ENCODE results near the gene BTBD9.

BTBD9 gene

DNA sequence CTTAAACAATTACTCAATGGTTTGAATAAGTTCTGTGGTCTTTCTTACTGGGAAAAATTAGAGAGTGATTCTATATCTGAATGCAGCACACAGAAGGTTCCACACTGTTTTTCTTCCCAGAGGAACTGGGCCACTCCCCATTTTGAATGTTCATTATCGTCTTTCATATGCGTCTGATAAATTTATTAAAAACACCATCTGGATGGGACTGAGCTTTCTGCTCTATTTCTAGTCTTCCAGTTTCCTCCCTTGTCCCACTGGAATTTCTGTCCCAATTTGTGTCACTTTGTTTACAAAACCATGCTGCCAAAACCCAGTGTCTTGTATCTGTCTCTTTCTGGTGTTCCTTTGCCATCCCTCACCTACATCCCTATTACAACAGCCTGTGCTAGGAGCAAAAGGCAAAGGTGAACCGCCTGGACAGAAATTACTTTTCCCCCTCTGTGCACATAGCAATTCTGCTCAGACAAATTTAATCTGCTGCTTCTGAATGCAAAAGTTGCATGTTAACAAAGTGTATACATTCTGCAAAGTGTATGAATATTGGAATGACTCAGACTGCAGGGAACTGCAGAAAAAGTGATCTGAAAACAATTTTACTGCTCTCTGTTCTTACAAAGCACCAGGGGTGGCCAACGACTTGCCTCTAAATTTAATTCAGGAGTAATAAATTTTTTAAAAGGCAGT lies 333.6 kb downstream of the BTBD9 start:
- no peak for DNase-seq (ENCODE audit: low read depth in 2 of 3, low spot score in 2 of 3)

DNA sequence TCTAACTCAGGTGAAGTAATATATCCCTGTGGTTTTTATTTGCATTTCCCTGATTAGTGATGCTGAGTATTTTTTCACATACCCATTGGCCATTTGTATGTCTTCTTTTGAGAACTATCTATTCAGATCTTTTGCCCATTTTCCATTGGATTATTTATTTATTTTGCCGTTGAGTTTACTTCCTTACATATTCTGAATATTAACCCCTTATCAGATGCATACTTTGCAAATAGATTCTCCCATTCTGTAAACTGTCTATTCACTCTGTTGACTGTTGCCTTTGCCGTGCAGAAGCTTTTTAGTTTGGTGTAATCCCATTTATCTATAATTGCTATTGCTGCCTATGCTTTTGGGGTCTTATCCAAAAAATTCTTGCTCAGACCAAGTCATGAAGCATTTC lies 336.9 kb downstream of the BTBD9 start:
- no peak for DNase-seq (ENCODE audit: low read depth in 2 of 3, low spot score in 2 of 3)

DNA sequence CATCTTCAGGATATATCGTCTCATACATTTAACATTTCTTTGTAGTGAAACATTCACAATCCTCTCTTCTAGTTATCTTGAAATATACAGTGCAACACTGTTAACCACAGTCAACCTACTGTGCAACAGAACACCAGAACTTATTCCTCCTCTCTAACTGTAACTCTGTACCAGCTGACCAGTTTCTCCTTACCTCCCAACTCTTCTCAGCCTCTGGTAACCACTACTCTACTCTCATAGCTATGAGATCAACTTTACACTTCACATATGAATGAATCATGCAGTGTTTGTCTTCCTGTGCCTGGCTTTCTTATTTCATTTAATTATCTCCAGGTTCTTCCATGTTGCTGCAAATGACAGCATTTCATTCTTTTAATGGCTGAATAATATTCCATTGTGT lies 337.6 kb downstream of the BTBD9 start:
- no peak for DNase-seq (ENCODE audit: low read depth in 2 of 3, low spot score in 2 of 3)

DNA sequence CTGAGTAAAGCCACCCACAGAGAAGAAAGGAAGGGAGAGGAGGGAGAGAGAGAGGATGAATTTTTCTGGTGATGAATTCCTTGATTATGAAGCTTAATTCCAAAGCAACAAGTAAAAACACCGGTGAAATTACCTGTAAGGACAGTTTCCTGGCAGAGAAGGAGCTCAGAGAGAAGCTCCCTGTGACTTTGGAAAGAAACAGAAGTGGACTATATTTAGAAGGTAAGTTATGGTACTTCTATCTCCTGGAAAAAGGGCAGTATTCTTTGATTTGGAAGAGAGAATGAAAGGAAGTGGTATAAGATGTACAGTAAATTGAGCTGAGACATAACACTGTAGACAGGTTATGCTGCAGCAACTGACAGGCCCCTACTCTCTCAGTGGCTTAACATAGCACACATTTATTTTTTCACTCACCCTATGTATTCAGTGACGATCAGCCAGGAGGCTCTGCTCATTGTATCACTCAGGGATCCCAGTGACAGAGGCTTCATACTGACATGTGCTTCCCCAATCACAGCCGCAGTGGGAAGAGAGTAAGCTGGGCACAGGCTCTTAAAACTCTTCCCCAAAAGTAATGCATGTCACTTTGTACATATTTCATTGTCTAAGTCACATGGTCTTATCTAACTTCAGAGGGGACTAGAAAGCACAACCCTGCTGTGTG lies 349.5 kb downstream of the BTBD9 start:
- no peak for DNase-seq (ENCODE audit: low read depth in 2 of 3, low spot score in 2 of 3)

DNA sequence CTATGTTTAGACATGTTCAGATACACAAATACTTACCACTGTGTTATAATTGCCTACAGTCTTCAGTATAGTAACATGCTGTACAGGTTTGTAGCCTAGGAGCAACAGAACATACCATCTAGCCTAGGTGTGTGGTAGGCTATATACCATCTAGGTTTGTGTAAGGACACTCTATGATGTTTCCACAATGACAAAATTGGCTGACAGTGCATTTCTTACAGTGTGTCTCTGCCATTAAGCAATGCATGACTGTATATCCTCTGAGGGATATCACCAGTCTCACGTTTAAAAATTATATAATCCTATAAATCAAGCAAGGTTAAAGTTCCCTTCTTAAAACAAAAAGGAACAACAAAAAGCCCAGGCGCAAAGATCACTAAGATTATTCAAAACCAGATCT lies 352.2 kb downstream of the BTBD9 start:
- DNase-seq (ENCODE audit: low read depth in 2 of 3, low spot score in 2 of 3), result no peak

DNA sequence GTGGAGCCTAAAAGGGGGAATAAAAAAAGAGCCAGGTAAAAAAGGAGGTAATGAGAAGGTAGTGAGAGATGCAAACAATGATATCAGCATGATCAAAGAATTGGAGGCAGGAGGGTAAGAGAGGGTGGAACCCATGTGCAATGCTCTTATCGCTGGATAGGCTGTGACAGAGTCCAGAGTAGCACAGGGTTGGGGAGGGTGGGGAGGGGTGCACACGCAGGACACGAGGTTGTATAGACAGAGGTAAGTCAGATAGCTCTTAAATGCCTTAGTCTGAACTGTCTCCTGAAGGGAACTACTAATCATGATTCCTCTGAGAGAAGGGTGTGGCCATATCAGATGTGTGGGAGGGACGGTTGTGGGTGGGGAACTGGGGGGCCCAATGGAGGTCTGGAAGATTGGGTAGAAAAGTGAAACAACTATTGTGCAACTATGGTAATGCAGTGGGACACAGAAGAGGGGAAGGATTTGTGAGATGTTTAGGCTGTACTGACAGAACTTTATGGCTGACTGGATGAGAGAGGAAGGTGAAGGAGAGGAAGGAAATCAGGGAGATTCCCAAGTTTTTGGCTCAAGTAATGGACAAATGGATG lies 354.8 kb downstream of the BTBD9 start:
- no peak for DNase-seq (ENCODE audit: low read depth in 2 of 3, low spot score in 2 of 3)

DNA sequence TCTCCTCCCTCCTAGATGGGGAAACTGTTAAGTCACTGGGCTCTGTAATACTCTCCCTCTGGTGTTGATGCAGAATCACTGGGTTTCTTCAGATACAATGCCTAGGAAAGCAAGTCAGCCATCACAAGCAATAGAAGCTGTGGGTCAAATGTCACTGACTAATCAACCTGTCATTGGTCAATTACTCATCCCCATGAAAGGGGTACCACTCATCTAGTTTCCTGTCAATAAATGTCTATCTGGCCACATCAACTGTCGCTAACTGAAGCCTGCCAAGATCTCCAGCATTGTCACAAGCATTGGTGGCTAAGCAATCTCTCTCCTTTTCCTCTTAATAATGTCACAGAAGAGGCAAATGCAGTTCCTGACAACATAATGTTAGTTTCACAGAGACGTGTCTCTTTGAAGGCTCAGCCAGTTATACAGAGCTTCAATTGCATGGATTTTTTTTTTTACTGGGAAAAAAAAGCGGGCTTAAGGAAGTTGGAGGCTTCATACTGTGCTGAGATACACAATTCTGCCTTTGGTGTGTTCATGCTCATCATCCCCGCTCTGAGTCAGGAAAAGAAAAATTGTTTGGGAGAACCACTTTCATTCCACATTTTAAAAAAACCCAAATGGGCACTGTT lies 355.9 kb downstream of the BTBD9 start:
- no peak for DNase-seq (ENCODE audit: low read depth in 2 of 3, low spot score in 2 of 3)

DNA sequence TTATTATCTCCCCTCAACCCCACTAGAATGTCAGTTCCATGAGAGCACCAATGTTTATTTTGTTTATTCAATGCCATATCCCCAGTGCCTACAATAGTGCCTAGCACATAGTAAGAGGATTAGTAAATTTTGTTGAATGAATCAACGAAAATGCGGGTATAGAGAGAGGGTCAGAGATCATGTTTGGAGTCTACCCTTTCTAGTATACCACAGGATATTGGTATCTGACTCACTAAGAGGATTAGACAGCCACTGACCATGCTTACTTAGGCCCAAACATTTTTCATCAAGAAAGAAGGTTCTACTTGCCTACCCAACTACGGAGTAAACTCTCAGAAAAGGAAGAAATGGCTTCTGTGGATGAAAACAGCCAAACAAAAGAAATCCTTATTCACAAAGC lies 356.8 kb downstream of the BTBD9 start:
- no peak for DNase-seq (ENCODE audit: low read depth in 2 of 3, low spot score in 2 of 3)

DNA sequence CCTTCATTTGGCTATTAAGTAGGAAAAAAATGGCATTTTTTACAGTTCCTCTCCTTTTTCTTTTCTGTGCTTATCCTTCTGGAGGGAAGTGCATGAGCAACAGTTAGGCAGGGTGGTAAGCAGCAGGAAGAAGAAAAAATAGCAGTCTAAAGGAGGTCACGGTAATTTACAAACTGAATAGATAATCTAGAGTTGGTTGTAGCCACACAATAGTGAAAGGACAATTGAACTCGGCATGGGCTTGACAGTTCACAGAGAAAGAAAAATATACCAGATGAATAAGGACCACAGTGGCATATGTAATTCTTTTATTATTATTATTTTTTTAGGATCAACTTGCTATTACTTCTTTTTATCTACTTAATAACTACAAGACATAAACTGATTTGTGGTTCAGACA lies 358.6 kb downstream of the BTBD9 start:
- no peak for DNase-seq (ENCODE audit: low read depth in 2 of 3, low spot score in 2 of 3)

DNA sequence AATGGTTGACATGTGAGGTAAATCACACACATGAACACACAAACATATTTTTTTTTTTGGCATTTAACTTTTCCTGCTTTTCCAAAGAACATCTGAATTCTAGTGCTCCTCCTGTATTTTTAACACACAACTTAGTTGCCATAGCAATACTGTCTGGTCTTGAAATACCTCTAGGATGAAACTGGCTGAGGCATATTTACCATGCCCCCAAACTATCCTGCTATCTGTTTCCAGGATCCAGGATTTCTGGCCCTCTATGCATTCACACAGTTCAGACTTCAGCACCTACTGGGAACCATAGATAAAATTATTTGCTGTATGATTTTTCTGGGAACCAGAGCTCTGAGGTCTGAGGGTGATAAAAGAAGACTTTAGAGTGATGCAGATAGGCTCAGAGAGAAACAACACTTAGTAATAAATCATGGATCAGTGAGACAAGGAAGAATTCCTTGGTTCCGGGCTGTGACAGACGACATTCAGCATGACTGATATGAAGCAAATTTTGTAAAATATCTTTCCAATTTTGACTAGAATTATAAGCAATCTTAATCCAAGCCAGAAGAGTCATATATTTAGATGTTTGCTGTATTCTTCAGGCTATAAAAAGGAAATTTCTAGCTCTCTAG lies 359.7 kb downstream of the BTBD9 start:
- no peak for DNase-seq (ENCODE audit: low read depth in 2 of 3, low spot score in 2 of 3)

DNA sequence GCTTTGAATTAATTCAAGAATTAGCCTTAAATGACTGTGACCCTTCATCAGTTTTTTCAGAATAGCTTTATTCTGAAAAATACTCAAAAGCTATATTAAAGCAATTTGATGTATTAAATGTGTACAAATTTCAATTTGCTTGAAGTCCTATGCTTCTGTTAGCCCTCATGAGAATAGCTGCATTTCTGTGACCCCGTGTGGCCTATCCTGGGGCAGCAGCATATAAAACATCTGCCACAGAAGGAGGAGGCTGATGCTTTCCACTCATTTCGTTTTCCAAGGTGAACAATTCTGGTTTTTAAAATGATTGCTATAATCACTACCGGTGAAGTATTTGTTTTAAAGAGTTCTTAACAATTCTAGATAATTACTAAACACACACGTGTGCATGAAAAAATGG lies 360.3 kb downstream of the BTBD9 start:
- DNase-seq (ENCODE audit: low read depth in 2 of 3, low spot score in 2 of 3), result no peak

DNA sequence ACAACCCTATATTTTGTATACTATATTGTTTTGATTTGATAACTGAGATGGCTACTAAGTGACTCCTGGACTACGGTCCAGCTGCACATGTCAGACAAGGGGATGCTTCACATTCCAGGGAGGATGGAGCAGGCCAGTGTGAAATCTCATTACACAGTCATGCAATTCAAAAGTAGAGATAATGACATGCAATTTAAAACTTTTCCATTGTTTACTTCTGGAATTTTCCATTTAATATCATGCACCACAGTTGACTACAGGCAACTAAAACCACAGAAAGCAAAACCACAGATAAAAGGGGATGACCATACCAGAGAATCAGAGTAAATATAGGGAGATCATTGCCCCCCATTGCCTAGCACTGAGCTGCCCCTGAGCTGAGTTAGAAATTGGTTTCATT lies 366.4 kb downstream of the BTBD9 start:
- no peak for DNase-seq (ENCODE audit: low read depth in 2 of 3, low spot score in 2 of 3)

DNA sequence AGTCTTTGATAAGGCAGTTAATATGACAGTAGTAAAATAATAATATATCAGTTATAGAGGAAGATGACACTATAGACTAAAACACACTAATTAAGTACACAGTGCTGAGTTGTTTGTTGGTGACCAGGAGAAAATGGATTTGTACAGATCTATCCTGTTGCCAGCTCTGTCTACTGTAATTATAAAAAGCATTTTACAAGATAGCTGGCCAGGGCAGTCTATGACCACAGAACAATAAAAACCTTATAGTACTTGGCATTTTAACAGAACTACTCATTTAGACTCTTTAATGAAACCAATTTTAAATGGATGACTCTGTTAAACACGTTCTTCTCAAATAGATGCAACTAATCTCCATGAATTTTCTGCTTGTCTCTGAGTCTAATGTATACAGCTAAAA lies 367.5 kb downstream of the BTBD9 start:
- DNase-seq (ENCODE audit: low read depth in 2 of 3, low spot score in 2 of 3), result no peak

DNA sequence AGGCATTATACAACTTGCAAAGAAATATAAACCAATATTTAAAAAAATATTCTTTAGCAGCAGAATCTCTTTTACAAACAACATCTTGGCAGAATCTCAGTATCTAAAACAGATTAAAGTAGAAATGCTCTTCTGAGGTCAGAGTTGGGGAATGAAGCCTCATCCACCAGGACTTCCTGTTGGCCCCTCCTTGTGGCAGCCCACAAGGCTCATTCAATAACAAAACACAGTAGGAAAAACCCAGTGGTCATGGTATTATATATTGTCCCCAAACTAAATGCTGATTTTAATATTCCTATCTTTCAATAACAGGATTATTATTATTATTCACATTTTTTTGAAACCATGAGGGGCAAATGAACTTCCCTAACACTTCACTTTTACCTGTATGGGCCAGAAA lies 368.6 kb downstream of the BTBD9 start:
- no peak for DNase-seq (ENCODE audit: low read depth in 2 of 3, low spot score in 2 of 3)

DNA sequence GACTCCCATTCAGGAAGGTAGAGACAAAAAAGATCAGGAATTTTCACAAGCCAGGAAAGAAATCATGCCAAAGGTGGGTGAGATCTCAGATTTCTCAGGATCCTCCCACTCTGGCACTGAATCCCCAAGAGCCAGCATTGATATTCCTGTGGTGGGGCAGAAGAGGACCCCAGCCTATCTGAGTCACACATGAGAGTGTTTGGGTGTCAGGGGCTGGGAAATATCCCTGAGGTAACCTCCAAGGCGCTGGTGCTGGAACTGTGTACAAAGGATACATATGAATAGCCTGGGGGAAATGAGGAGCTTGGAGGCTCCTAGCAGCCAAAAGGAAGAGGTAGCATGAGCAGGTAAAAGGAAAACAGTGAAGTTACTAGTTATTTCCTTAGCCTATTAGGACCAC lies 369.4 kb downstream of the BTBD9 start:
- DNase-seq (ENCODE audit: low read depth in 2 of 3, low spot score in 2 of 3), result no peak

DNA sequence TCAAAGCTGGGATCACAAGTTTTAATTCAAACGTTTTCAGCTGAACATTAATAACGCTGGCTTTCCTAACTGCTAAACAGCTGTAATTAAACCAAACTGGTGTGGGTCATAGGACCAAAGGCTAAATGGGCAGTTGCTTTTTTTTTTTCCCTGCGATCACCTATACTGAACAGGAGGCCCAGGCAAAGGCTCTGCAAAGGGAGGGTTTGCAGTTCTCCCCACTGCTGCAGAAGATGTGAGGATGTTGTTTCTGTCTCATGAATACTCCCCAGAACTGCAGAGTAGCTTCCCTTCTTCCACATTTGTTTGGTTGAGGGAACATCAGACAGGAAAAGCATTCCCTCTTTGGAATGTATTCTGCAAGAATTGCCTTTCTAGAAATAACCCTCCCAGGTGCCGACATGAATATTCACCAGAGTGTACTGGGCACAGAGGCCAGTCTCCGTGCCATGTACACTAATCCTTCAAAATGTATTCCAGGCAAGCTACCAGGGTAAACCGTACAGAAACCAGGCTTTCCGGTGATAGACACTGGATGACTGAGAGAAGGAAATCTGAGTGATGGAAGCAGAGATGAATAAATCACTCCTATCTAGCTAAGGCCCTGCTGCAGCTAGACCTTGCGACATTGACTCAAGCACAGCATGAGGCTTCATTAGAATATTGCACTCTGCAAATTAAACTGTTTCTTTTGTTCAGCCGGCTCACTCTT lies 370.1 kb downstream of the BTBD9 start:
- no peak for DNase-seq (ENCODE audit: low read depth in 2 of 3, low spot score in 2 of 3)

DNA sequence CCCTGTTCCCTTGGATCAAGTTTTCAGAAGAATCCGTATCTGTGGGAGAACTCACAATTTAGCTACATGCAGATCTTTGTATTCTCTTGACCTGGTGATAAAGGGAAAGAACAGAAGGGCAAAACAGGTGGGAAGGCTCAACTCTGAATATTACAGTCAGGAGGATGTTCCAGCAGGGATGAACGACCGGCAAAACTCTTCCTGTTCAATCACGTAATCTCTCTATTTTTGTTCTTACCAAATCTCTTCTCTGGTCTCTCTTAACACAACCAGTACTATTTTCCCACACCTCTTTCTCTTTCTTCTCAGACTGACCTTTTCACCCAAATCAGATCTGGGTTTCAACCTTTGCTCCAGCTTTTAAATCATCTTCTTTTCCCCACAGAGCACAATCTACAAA lies 371.4 kb downstream of the BTBD9 start:
- DNase-seq (ENCODE audit: low read depth in 2 of 3, low spot score in 2 of 3), result no peak

DNA sequence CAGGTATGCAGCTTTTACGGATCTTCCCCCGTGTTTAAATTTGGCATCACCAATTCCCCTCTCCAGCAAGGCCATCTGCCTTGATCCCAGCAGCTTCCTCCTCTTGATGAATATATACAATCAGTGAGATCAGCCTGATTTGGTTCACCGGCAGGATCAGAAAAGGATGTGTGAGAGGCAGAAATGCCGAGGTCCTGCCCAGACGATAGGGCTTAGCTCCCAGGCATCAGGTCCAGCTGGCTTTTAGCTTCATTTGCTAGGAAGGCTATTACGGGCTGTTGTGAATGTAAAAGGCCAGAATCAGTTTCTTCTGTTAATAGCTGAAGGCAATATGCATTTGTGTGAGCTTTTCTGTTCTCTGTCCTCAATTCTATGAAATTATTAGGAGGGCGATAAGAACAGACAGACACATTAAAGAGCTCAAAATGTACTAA lies 372.8 kb downstream of the BTBD9 start:
- DNase-seq (ENCODE audit: low read depth in 2 of 3, low spot score in 2 of 3), result no peak

DNA sequence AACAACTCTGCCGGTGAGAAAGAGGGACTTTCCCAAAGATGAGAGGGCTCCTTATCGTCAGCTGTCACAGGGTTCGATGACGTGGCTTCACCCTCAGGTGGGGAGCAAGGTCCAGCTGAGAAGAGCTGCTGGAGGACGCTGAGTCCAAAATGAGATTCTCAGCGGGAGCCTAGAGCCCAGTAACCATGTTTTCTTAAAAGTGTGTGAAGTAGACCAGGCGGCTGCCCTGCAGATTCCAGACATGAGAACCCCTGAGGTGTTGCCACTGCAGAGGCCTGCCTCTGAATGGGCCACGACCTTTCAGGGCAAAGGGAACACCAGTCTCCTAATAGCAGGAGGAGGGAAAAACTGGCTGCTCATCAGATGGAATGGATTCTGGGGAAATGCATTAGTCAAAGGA lies 375.1 kb downstream of the BTBD9 start:
- no peak for DNase-seq (ENCODE audit: low read depth in 2 of 3, low spot score in 2 of 3)

DNA sequence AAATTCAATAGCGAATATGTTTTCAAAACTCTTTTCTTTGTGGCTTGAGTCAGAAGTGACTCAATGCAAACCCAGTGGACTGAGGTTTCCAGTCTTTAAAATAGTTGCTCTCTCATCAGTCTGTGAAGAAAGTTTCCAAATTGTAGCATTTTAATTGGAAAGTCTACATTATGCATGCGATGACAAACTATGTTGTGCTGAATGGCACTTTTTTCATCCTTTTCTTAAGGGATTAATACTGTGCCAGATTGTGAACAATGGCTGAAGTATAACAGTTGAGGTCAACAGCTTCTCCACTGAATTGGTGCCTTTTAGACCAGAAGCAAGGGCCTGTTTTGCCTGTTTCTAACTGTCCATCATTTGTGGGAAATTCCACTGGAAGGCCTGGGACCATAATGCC lies 377.1 kb downstream of the BTBD9 start:
- DNase-seq (ENCODE audit: low read depth in 2 of 3, low spot score in 2 of 3), result no peak

DNA sequence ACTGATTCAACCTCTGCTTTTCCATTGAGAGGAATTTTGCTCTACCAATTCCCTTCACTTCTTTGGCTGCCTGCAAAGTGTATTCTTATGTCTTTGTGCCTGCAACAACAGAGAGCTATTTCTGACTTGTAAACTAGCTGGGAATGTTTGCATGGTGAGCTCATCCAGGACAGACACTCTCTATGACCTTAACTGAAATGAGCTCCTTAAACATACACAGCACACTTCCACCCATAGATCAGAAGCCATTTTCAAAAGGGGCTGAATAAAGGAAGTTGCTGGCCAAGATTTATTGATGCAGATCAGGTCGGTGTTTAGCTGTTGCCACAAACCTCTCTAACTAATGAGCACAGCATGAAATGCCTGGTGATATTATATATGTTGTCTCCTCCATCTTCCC lies 377.7 kb downstream of the BTBD9 start:
- DNase-seq (ENCODE audit: low read depth in 2 of 3, low spot score in 2 of 3), result no peak

Measured in activated CD8-positive, alpha-beta memory T cell treated with anti-CD3 and anti-CD28 coated beads for 48 hours (primary cell).